ENCODE data around the gene WDR81. TPM values are rescaled to one million over a fixed set of nuclear protein-coding genes. Genes with fewer than 3 reads are reported as not detected.

WDR81 gene
- total and polyA plus RNA-seq, 2 donors, result 12.0 to 27.0 TPM

DNA sequence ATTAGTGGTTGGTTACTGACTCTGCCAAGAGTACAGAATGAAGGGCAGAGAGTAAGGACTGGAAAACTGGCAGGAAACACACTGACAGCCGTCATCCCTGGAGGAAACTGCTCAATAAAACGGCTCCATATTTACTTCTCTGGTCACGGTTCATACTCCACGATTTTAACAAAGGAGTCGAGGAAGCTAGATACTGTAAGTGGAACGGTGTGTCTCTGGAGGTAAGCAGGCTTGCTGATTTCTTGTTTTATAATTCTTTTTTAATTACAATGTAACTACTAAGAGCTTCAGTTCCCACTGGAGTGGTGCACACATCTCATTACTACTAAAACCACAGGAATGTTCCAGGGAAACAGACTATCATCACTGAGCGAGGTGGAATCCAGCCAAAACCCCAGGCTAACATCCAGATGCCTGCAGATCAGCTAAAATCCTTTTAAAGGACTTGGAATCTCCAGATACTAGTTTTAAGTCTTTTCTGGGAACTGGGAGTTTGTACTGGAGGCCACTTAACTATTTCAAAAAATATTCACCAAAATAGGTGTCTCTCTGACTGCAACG is 55.1 kb downstream of the WDR81 start:
- no peak overlapping the region for H3K4me3 ChIP-seq (ENCODE audit: low read length in 2 of 2)
- H3K4me1 ChIP-seq (ENCODE audit: control insufficient read depth in 2 of 2, insufficient read depth in 2 of 2, low read length in 2 of 2), result peaks cover 0 to 14% of the 10 kb centered on the region in 2 donors
- no peaks in the 10 kb centered on the region for H3K9me3 ChIP-seq (ENCODE audit: control insufficient read depth in 2 of 2, insufficient read depth in 1 of 2, low read length in 1 of 2)
- peaks cover 61 to 81% of the 10 kb centered on the region in 2 donors for H3K36me3 ChIP-seq (ENCODE audit: control insufficient read depth in 2 of 2, insufficient read depth in 2 of 2, low read length in 1 of 2)
- DNase-seq (ENCODE audit: low read depth in 6 of 9, low spot score in 9 of 9), result no peak
- no peaks in the 10 kb centered on the region for H3K27me3 ChIP-seq (ENCODE audit: control insufficient read depth in 2 of 2, insufficient read depth in 1 of 2, low read length in 1 of 2)
- peak overlapping the region in 1 of 2 donors; percentile 36 for H3K27ac ChIP-seq (ENCODE audit: low read depth in 1 of 2, low read length in 1 of 2)
- WGBS, result 67% methylated on average over 8 of the region's 8 CpGs

- H3K36me3 ChIP-seq (ENCODE audit: control insufficient read depth in 2 of 2, insufficient read depth in 2 of 2, low read length in 1 of 2), result peaks cover 60 to 74% of the 10 kb centered on the region in 2 donors
- H3K4me3 ChIP-seq (ENCODE audit: low read length in 2 of 2), result no peak overlapping the region
- no peaks in the 10 kb centered on the region for H3K27me3 ChIP-seq (ENCODE audit: control insufficient read depth in 2 of 2, insufficient read depth in 1 of 2, low read length in 1 of 2)
- WGBS, result 80% methylated on average over 6 of the region's 6 CpGs
- H3K4me1 ChIP-seq (ENCODE audit: control insufficient read depth in 2 of 2, insufficient read depth in 2 of 2, low read length in 2 of 2), result peaks cover 0 to 14% of the 10 kb centered on the region in 2 donors
- no peak for DNase-seq (ENCODE audit: low read depth in 6 of 9, low spot score in 9 of 9)
- peak overlapping the region in 1 of 2 donors; percentile 26 for H3K27ac ChIP-seq (ENCODE audit: low read depth in 1 of 2, low read length in 1 of 2)
- no peaks in the 10 kb centered on the region for H3K9me3 ChIP-seq (ENCODE audit: control insufficient read depth in 2 of 2, insufficient read depth in 1 of 2, low read length in 1 of 2)
Measured at GRCh38 chr17:1782171-1782567, 57.7 kb downstream of the WDR81 start.

DNA sequence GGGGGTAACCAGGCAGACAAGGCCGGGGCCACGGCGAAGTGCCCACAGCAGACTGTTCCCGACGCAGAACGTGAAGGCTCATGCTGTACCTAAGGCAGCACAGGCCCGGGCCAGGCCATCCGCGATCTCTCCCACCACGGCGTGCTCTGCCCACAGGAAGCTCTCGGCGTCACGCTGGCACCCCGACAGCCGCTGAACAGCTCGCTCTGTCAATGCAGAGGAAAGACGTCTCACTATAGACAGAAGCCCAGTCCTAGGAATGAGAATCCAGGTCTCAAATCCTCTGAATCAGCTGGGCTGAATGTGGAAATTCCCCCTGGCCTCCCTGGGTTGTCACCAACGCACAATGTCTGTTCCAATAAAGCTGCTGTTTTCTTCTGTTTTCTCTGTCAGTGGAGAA is 58.8 kb downstream of the WDR81 start:
- Histone ChIP-seq H3K36me3 (ENCODE audit: control insufficient read depth in 2 of 2, insufficient read depth in 2 of 2, low read length in 1 of 2) (peaks cover 54 to 72% of the 10 kb centered on the region in 2 donors), H3K27ac (ENCODE audit: low read depth in 1 of 2, low read length in 1 of 2) (peak overlapping the region; percentile 71 to 89), H3K27me3 (ENCODE audit: control insufficient read depth in 2 of 2, insufficient read depth in 1 of 2, low read length in 1 of 2) (no peaks in the 10 kb centered on the region), H3K9me3 (ENCODE audit: control insufficient read depth in 2 of 2, insufficient read depth in 1 of 2, low read length in 1 of 2) (no peaks in the 10 kb centered on the region), H3K4me3 (ENCODE audit: low read length in 2 of 2) (no peak overlapping the region), H3K4me1 (ENCODE audit: control insufficient read depth in 2 of 2, insufficient read depth in 2 of 2, low read length in 2 of 2) (peaks cover 0 to 14% of the 10 kb centered on the region in 2 donors)
- DNase-seq (ENCODE audit: low read depth in 6 of 9, low spot score in 9 of 9), result no peak
- 95% methylated on average over 19 of the region's 19 CpGs for WGBS

- WGBS, result 83% methylated on average over 16 of the region's 16 CpGs
- Histone ChIP-seq H3K36me3 (ENCODE audit: control insufficient read depth in 2 of 2, insufficient read depth in 2 of 2, low read length in 1 of 2) (peaks cover 46 to 65% of the 10 kb centered on the region in 2 donors), H3K4me3 (ENCODE audit: low read length in 2 of 2) (no peak overlapping the region), H3K4me1 (ENCODE audit: control insufficient read depth in 2 of 2, insufficient read depth in 2 of 2, low read length in 2 of 2) (peaks cover 0 to 14% of the 10 kb centered on the region in 2 donors), H3K9me3 (ENCODE audit: control insufficient read depth in 2 of 2, insufficient read depth in 1 of 2, low read length in 1 of 2) (no peaks in the 10 kb centered on the region), H3K27me3 (ENCODE audit: control insufficient read depth in 2 of 2, insufficient read depth in 1 of 2, low read length in 1 of 2) (no peaks in the 10 kb centered on the region), H3K27ac (ENCODE audit: low read depth in 1 of 2, low read length in 1 of 2) (peak overlapping the region; percentile 71 to 89)
- peak in 1 of 9 donors; percentile 39 for DNase-seq (ENCODE audit: low read depth in 6 of 9, low spot score in 9 of 9)
Measured at GRCh38 chr17:1783834-1784611, 59.5 kb downstream of the WDR81 start.

- Histone ChIP-seq H3K36me3 (ENCODE audit: control insufficient read depth in 2 of 2, insufficient read depth in 2 of 2, low read length in 1 of 2) (peaks cover 41 to 61% of the 10 kb centered on the region in 2 donors), H3K4me1 (ENCODE audit: control insufficient read depth in 2 of 2, insufficient read depth in 2 of 2, low read length in 2 of 2) (peaks cover 0 to 14% of the 10 kb centered on the region in 2 donors), H3K4me3 (ENCODE audit: low read length in 2 of 2) (no peak overlapping the region), H3K27me3 (ENCODE audit: control insufficient read depth in 2 of 2, insufficient read depth in 1 of 2, low read length in 1 of 2) (no peaks in the 10 kb centered on the region), H3K9me3 (ENCODE audit: control insufficient read depth in 2 of 2, insufficient read depth in 1 of 2, low read length in 1 of 2) (no peaks in the 10 kb centered on the region), H3K27ac (ENCODE audit: low read depth in 1 of 2, low read length in 1 of 2) (peak overlapping the region in 1 of 2 donors; percentile 64)
- no peak for DNase-seq (ENCODE audit: low read depth in 6 of 9, low spot score in 9 of 9)
- WGBS, result 96% methylated on average over 4 of the region's 4 CpGs
Measured at GRCh38 chr17:1785930-1786329, 61.4 kb downstream of the WDR81 start.

DNA sequence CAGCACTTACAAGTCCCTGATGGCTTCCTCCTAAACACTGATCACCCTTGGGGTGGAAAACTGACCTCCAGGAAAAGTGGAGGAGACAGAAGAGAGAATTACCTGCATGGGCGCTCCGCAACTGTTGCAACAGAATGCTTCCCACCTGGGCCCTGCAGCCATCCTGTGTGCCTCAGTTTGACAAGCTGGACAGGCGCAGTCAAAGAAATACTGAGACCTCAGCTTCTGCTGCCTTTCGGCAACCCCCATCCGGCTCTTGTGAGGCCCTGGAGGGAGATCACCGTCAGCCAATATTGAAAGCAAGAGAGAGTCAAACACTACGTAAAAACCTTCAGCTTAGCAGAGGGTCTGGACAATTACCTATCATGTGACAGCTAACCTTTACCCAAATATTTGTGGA is 62.2 kb downstream of the WDR81 start:
- peaks cover 0 to 14% of the 10 kb centered on the region in 2 donors for H3K4me1 ChIP-seq (ENCODE audit: control insufficient read depth in 2 of 2, insufficient read depth in 2 of 2, low read length in 2 of 2)
- 96% methylated on average over 7 of the region's 7 CpGs for WGBS
- no peak for DNase-seq (ENCODE audit: low read depth in 6 of 9, low spot score in 9 of 9)
- no peak overlapping the region for H3K4me3 ChIP-seq (ENCODE audit: low read length in 2 of 2)
- peak overlapping the region in 1 of 2 donors; percentile 12 for H3K27ac ChIP-seq (ENCODE audit: low read depth in 1 of 2, low read length in 1 of 2)
- no peaks in the 10 kb centered on the region for H3K9me3 ChIP-seq (ENCODE audit: control insufficient read depth in 2 of 2, insufficient read depth in 1 of 2, low read length in 1 of 2)
- H3K36me3 ChIP-seq (ENCODE audit: control insufficient read depth in 2 of 2, insufficient read depth in 2 of 2, low read length in 1 of 2), result peaks cover 37 to 54% of the 10 kb centered on the region in 2 donors
- no peaks in the 10 kb centered on the region for H3K27me3 ChIP-seq (ENCODE audit: control insufficient read depth in 2 of 2, insufficient read depth in 1 of 2, low read length in 1 of 2)

DNA sequence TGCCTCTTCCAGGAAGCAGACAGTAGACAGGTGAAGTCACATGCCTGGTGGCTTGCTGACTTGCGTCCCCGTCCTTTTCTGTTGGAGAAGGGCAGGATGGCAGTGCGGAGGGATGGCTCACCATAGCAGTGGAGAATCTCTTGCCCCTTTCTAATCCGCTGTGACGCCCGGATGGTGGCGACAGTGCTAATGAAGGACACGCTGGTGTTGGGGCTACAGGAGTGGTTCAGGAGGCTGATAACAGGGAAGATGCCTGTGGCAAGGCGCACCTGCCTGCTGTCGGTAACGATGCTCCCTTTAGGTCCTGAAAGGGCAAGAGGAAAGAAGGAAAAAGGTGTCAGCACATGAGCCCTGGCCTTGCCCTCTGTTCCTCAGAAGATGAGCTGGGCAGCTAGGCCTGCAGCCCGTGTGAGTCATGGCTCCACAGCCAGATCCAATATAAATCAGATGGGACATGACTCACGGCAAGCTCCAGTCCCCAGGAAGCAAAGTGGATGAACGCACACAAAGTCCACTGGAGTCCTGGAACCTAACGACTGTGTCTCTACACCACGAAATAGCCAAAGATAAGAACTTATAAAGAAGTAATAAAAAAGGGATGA is 62.9 kb downstream of the WDR81 start:
- WGBS, result 91% methylated on average over 16 of the region's 16 CpGs
- H3K27me3 ChIP-seq (ENCODE audit: control insufficient read depth in 2 of 2, insufficient read depth in 1 of 2, low read length in 1 of 2), result no peaks in the 10 kb centered on the region
- DNase-seq (ENCODE audit: low read depth in 6 of 9, low spot score in 9 of 9), result no peak
- H3K4me1 ChIP-seq (ENCODE audit: control insufficient read depth in 2 of 2, insufficient read depth in 2 of 2, low read length in 2 of 2), result peaks cover 0 to 14% of the 10 kb centered on the region in 2 donors
- H3K36me3 ChIP-seq (ENCODE audit: control insufficient read depth in 2 of 2, insufficient read depth in 2 of 2, low read length in 1 of 2), result peaks cover 32 to 47% of the 10 kb centered on the region in 2 donors
- H3K27ac ChIP-seq (ENCODE audit: low read depth in 1 of 2, low read length in 1 of 2), result peak overlapping the region in 1 of 2 donors; percentile 25
- no peaks in the 10 kb centered on the region for H3K9me3 ChIP-seq (ENCODE audit: control insufficient read depth in 2 of 2, insufficient read depth in 1 of 2, low read length in 1 of 2)
- no peak overlapping the region for H3K4me3 ChIP-seq (ENCODE audit: low read length in 2 of 2)
